HepG2 (cell line): ENCODE results near the gene NFE2L1. TPM values are rescaled to one million over a fixed set of nuclear protein-coding genes. Genes with fewer than 3 reads are reported as not detected.

ENCODE experiments used
- ATAC-seq: fragments of 200-7000 bp; cut with Tn5 transposase; 3 replicates; pipeline ENCODE4 v1.9.1; 2020; ENCODE audit warnings: mild to moderate bottlenecking, moderate library complexity
- BruUV-seq: library from RNA; stranded (reverse); fragments of 400-500 nt; replicated peaks from 2 replicates; lab custom pipeline; 2021; lab: Mats Ljungman, UMichigan
- CTCF ChIA-PET: fragments of 300-600 bp; formaldehyde crosslinking; extraction: SDS; loops from one replicate; lab custom pipeline; 2021; ENCODE audit warnings: low total read pairs, inconsistent platforms, low intra/inter-chr PET ratio; lab: Yijun Ruan, JAX
- POLR2A ChIA-PET: fragments of 350-600 bp; sonication (Branson Sonifier 250); formaldehyde crosslinking; loops from one replicate; lab custom pipeline; 2020; ENCODE audit warnings: antibody characterized with exemption, inconsistent platforms; lab: Yijun Ruan, JAX
- DNase-seq: peaks from one replicate; pipeline ENCODE4 v3.0.0-alpha.2; 2015; ENCODE audit warnings: low spot score
- FAIRE-seq: peaks from 3 replicates; lab custom pipeline; 2011; peaks lifted over from hg19 to GRCh38; lab: Jason Lieb, UNC
- H2AFZ ChIP-seq: one replicate; pipeline ENCODE4 v1.6.1; 2011; ENCODE audit warnings: low read length, inconsistent platforms
- H3K27ac ChIP-seq: fragments of 300-600 bp; 3 replicates; pipeline ENCODE4 v1.8.0; 2011; ENCODE audit warnings: mixed run types, mild to moderate bottlenecking, mixed read lengths, low read length, inconsistent platforms; ENCODE audit not compliant: insufficient read depth; ENCODE audit errors: extremely low read length
- H3K27me3 ChIP-seq, 2 experiments: fragments of 200-600 bp in 1 of 2; 2 replicates in 1 of 2; 3 replicates in 1 of 2; pipeline versions ENCODE4 v1.6.0 to v1.8.0; 2011; ENCODE audit warnings: low read length in 2 of 2, mild to moderate bottlenecking in 2 of 2, moderate library complexity in 2 of 2, inconsistent platforms in 1 of 2; ENCODE audit not compliant: insufficient read depth in 2 of 2, control insufficient read depth in 1 of 2
- H3K36me3 ChIP-seq, 2 experiments: fragments of 200-600 bp in 1 of 2; replicated peaks in 1 of 2; 2 replicates in 1 of 2; 3 replicates in 1 of 2; pipeline versions ENCODE4 v1.5.1 to v1.8.0; 2011; ENCODE audit warnings: low read length in 2 of 2, inconsistent platforms in 1 of 2; ENCODE audit not compliant: insufficient read depth in 2 of 2, control insufficient read depth in 1 of 2
- H3K4me1 ChIP-seq: 2 replicates; pipeline ENCODE4 v1.5.1; 2012; ENCODE audit warnings: low read length, inconsistent platforms; ENCODE audit not compliant: insufficient read depth
- H3K4me2 ChIP-seq: 2 replicates; pipeline ENCODE4 v1.6.0; 2011; ENCODE audit warnings: low read depth, low read length, inconsistent platforms
- H3K4me3 ChIP-seq, 3 experiments: fragments of 200-600 bp in 1 of 3; sonication (generic), shearing (Covaris generic) in 1 of 3; replicated peaks in 1 of 3; 2 replicates each; pipeline ENCODE4 v1.5.1; 2011 to 2016; ENCODE audit warnings: low read length in 3 of 3, inconsistent platforms in 2 of 3, low read depth in 2 of 3, mild to moderate bottlenecking in 2 of 3, control low read depth in 1 of 3, mixed read lengths in 1 of 3; ENCODE audit not compliant: insufficient read depth in 1 of 3
- H3K79me2 ChIP-seq: one replicate; pipeline ENCODE4 v1.6.1; 2011; ENCODE audit warnings: low read length, inconsistent platforms; ENCODE audit not compliant: insufficient read depth
- H3K9ac ChIP-seq: 2 replicates; pipeline ENCODE4 v1.6.0; 2011; ENCODE audit warnings: mild to moderate bottlenecking, low read depth, low read length, inconsistent platforms; ENCODE audit not compliant: insufficient read depth
- H3K9me3 ChIP-seq: 2 replicates; pipeline ENCODE4 v1.5.1; 2012; ENCODE audit warnings: mild to moderate bottlenecking, low read length
- H4K20me1 ChIP-seq: 2 replicates; pipeline ENCODE4 v1.6.0; 2011; ENCODE audit warnings: inconsistent platforms, mild to moderate bottlenecking, low read length, moderate library complexity; ENCODE audit not compliant: insufficient read depth
- AHR ChIP-seq: IDR thresholded peaks from 2 replicates; pipeline ENCODE4 v1.6.1; 2018; ENCODE audit warnings: missing genetic modification reagents, missing compliant biosample characterization
- HOXA5 ChIP-seq: sonication (generic); formaldehyde crosslinking; IDR thresholded peaks from 2 replicates; pipeline ENCODE4 v1.4.0; 2020; ENCODE audit warnings: missing genetic modification reagents
- MAFF ChIP-seq: IDR thresholded peaks from 2 replicates; pipeline ENCODE4 v1.6.1; 2011; ENCODE audit warnings: low read depth, low read length, improper control_type of control experiment
- NFE2L2 ChIP-seq: fragments of 150-350 bp; IDR thresholded peaks from 2 replicates; pipeline ENCODE4 v1.6.1; 2014; ENCODE audit warnings: low read length
- RAD51 ChIP-seq: fragments of 450-650 bp; IDR thresholded peaks from 2 replicates; pipeline ENCODE4 v1.6.1; 2016; ENCODE audit warnings: borderline replicate concordance
- RELA ChIP-seq: sonication (generic); formaldehyde crosslinking; IDR thresholded peaks from 2 replicates; pipeline ENCODE4 v1.4.0; 2020; ENCODE audit warnings: missing genetic modification reagents
- RFX5 ChIP-seq: IDR thresholded peaks from 2 replicates; pipeline ENCODE4 v1.6.1; 2011; ENCODE audit warnings: low read depth, low read length, improper control_type of control experiment
- SNAI1 ChIP-seq: sonication (generic); formaldehyde crosslinking; IDR thresholded peaks from 2 replicates; pipeline ENCODE4 v1.5.0; 2020; ENCODE audit warnings: mild to moderate bottlenecking, missing genetic modification reagents, borderline replicate concordance
- ZEB1 ChIP-seq: IDR thresholded peaks from 2 replicates; pipeline ENCODE4 v1.6.1; 2012; ENCODE audit warnings: mild to moderate bottlenecking, low read depth, inconsistent platforms; ENCODE audit not compliant: insufficient replicate concordance
- ZKSCAN1 ChIP-seq: fragments of 150-350 bp; IDR thresholded peaks from 2 replicates; pipeline ENCODE4 v1.6.1; 2014; ENCODE audit warnings: low read length
- ZNF552 ChIP-seq: sonication (generic); formaldehyde crosslinking; IDR thresholded peaks from 2 replicates; pipeline ENCODE4 v1.9.0; 2022; ENCODE audit warnings: missing genetic modification reagents, mild to moderate bottlenecking, borderline replicate concordance
- ZNF572 ChIP-seq: sonication (generic); formaldehyde crosslinking; IDR thresholded peaks from 2 replicates; pipeline ENCODE4 v1.5.1; 2020; ENCODE audit warnings: mild to moderate bottlenecking, missing genetic modification reagents
- ZNF629 ChIP-seq: sonication (generic); formaldehyde crosslinking; conservative IDR thresholded peaks from 2 replicates; pipeline ENCODE4 v1.5.0; 2020; ENCODE audit warnings: missing genetic modification reagents
- WGBS: methylation state at CpG from one replicate; pipeline ENCODE4 v1.1.6; 2017; ENCODE audit warnings: low lambda C conversion rate; 5-methylcytosine and 5-hydroxymethylcytosine counted together
- in situ Hi-C: cut with HindIII; loops from 2 replicates; pipeline ENCODE4 v1.10.0; 2017; ENCODE audit warnings: low pct_unique_long_range_greater_than_20kb; ENCODE audit not compliant: extremely low pct_ligation_motif_present
- intact Hi-C: fragments of 100-400 bp; cut with micrococcal nuclease; formaldehyde crosslinking; loops from one replicate; pipeline ENCODE4 v1.10.0; 2022; ENCODE audit not compliant: unreplicated experiment
- polyA plus RNA-seq, 8 experiments: library from polyadenylated mRNA; depleted of rRNA in 3 of 8; stranded (reverse) in 7 of 8; unstranded in 1 of 8; fragments of >200 nt; fragmentation: Illumina TruSeq in 4 of 8; extraction: Trizol in 4 of 8; gene quantifications; 2 replicates each; pipeline versions ENCODE4 v1.2.1 to v1.2.3, GENCODE V29; 2011 to 2016; ENCODE audit warnings: low read depth in 4 of 8, missing spikeins in 1 of 8, mixed read lengths in 1 of 8; ENCODE audit not compliant: insufficient read depth in 1 of 8
- total RNA-seq, 5 experiments: library from RNA; depleted of rRNA; stranded (reverse); fragments of >200 nt; fragmentation: Illumina TruSeq; extraction: Trizol; gene quantifications; 2 replicates each; pipeline ENCODE4 v1.2.3, GENCODE V29; 2016; ENCODE audit warnings: low read depth in 1 of 5
- TF ChIP-seq, protein P1 (sequence below): sonication (generic); formaldehyde crosslinking; IDR thresholded peaks from 2 replicates; pipeline ENCODE4 v1.4.0; 2020; ENCODE audit warnings: missing genetic modification reagents
- TF ChIP-seq, protein P2 (sequence below): sonication (generic); formaldehyde crosslinking; IDR thresholded peaks from 2 replicates; pipeline ENCODE4 v1.4.0; 2020; ENCODE audit warnings: missing genetic modification reagents, borderline replicate concordance

Gene NFE2L1
- total and polyA plus RNA-seq, 2 of the 13 experiments (the other 11 are each of a cell fraction or from before 2014, with no cell fraction given): 67.0 to 234 TPM

DNA sequence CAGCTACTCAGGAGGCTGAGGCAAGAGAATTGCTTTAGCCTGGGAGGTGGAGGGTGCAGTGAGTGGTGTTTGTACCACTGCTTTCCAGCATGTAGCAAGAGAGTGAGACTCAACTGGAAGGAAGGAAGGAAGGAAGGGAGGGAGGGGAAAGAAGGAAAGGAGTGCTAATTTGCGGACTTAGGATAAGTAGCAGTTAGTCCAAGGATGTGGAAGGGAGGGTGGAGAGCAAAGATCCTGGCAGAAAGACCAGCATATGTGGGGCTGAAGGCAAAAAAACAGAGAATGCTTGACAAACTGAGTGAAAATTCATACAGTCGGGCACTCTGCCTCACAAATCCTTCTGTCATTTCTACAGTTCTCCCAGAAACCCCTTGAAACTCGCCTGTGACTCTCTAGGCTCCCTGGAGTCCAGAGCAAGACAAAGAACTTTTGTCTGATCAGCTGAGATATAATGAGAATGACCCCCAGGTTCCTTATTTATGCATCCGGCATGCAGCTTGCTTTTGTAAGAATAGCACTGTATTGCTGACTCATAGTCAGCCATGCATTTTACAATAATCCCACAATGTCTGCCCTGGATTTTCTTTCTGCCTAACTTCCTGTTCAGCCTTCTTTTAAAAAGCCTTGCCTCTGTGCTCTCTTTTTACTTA lies 45.8 kb upstream of the NFE2L1 start:
- WGBS: 44% methylated on average over 4 of the region's 4 CpGs
- Histone ChIP-seq H3K9me3 (no peaks in the 10 kb centered on the region), H4K20me1 (no peaks in the 10 kb centered on the region), H3K36me3 (no peaks in the 10 kb centered on the region), H3K27me3 (peaks cover 2 to 32% of the 10 kb centered on the region in 2 experiments; a peak in 4 of 5 replicates), H3K4me3 (no peak overlapping the region), H3K27ac (no peak overlapping the region), H3K79me2 (no peaks in the 10 kb centered on the region), H3K9ac (0 out of 2 replicates have a peak overlapping the region, but pooled peaks have one; percentile 14), H3K4me2 (0 out of 2 replicates have a peak overlapping the region, but pooled peaks have one; percentile 1), H2AFZ (peak overlapping the region; percentile 78), H3K4me1 (peaks cover 12% of the 10 kb centered on the region)
- CTCF ChIA-PET: no interaction called here
- POLR2A ChIA-PET: interaction anchor here (1.0 kb wide), 1 partner anchor 46 kb away, joined by 3 read pairs; the partner anchor contains the start of gene NFE2L1
- no peak for FAIRE-seq
- ATAC-seq: no peak
- no TSS peak for BruUV-seq
- intact Hi-C loops (no loop called here), in situ Hi-C loops (no loop called here)
- peak; percentile 50 for DNase-seq
- no peak for TF ChIP-seq ZEB1
- TF ChIP-seq RFX5: no peak
- TF ChIP-seq ZNF629 (CRISPR knock-in tag): no peak
- TF ChIP-seq AHR (CRISPR knock-in tag): no peak
- TF ChIP-seq MAFF: peak; percentile 71
- no peak for TF ChIP-seq HOXA5 (CRISPR knock-in tag)
- no peak for TF ChIP-seq ZNF572 (CRISPR knock-in tag)
- TF ChIP-seq RAD51: no peak
- TF ChIP-seq ZKSCAN1: no peak
- TF ChIP-seq, protein P1, sequence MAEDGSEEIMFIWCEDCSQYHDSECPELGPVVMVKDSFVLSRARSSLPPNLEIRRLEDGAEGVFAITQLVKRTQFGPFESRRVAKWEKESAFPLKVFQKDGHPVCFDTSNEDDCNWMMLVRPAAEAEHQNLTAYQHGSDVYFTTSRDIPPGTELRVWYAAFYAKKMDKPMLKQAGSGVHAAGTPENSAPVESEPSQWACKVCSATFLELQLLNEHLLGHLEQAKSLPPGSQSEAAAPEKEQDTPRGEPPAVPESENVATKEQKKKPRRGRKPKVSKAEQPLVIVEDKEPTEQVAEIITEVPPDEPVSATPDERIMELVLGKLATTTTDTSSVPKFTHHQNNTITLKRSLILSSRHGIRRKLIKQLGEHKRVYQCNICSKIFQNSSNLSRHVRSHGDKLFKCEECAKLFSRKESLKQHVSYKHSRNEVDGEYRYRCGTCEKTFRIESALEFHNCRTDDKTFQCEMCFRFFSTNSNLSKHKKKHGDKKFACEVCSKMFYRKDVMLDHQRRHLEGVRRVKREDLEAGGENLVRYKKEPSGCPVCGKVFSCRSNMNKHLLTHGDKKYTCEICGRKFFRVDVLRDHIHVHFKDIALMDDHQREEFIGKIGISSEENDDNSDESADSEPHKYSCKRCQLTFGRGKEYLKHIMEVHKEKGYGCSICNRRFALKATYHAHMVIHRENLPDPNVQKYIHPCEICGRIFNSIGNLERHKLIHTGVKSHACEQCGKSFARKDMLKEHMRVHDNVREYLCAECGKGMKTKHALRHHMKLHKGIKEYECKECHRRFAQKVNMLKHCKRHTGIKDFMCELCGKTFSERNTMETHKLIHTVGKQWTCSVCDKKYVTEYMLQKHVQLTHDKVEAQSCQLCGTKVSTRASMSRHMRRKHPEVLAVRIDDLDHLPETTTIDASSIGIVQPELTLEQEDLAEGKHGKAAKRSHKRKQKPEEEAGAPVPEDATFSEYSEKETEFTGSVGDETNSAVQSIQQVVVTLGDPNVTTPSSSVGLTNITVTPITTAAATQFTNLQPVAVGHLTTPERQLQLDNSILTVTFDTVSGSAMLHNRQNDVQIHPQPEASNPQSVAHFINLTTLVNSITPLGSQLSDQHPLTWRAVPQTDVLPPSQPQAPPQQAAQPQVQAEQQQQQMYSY (CRISPR knock-in tag): no peak
- no peak for TF ChIP-seq ZNF552 (CRISPR knock-in tag)
- TF ChIP-seq, protein P2, sequence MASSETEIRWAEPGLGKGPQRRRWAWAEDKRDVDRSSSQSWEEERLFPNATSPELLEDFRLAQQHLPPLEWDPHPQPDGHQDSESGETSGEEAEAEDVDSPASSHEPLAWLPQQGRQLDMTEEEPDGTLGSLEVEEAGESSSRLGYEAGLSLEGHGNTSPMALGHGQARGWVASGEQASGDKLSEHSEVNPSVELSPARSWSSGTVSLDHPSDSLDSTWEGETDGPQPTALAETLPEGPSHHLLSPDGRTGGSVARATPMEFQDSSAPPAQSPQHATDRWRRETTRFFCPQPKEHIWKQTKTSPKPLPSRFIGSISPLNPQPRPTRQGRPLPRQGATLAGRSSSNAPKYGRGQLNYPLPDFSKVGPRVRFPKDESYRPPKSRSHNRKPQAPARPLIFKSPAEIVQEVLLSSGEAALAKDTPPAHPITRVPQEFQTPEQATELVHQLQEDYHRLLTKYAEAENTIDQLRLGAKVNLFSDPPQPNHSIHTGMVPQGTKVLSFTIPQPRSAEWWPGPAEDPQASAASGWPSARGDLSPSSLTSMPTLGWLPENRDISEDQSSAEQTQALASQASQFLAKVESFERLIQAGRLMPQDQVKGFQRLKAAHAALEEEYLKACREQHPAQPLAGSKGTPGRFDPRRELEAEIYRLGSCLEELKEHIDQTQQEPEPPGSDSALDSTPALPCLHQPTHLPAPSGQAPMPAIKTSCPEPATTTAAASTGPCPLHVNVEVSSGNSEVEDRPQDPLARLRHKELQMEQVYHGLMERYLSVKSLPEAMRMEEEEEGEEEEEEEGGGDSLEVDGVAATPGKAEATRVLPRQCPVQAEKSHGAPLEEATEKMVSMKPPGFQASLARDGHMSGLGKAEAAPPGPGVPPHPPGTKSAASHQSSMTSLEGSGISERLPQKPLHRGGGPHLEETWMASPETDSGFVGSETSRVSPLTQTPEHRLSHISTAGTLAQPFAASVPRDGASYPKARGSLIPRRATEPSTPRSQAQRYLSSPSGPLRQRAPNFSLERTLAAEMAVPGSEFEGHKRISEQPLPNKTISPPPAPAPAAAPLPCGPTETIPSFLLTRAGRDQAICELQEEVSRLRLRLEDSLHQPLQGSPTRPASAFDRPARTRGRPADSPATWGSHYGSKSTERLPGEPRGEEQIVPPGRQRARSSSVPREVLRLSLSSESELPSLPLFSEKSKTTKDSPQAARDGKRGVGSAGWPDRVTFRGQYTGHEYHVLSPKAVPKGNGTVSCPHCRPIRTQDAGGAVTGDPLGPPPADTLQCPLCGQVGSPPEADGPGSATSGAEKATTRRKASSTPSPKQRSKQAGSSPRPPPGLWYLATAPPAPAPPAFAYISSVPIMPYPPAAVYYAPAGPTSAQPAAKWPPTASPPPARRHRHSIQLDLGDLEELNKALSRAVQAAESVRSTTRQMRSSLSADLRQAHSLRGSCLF (CRISPR knock-in tag): no peak
- TF ChIP-seq NFE2L2: peak; percentile 91
- TF ChIP-seq SNAI1 (CRISPR knock-in tag): no peak
- no peak for TF ChIP-seq RELA (CRISPR knock-in tag)
